IPS DF 4.7 (cell line): ENCODE data around the gene ATP6V0B.

Experiments
- DNase-seq: peaks from one replicate; pipeline ENCODE4 v3.0.0-alpha.2; 2013; ENCODE audit warnings: low spot score; ENCODE audit errors: extremely low read depth

ATP6V0B gene

DNA sequence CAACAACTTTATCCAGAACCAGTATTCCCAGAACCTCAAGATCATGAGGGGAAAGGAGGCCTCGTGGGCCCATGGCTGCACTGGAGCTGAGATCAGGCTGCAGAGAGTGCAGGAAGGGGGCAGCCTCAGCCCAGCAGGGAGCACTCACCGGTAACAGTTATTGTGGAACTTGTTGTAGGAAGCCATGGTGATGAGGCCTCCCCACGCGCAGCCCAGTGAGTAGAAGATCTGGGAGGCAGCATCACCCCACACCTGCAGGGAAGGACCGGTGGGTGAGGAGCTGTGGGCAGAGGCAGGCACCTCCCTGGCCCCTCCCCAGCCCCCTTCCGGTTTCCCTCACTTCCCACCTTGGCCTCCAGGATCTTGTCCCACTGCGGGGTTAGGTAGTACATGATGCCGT is 27.4 kb downstream of the ATP6V0B start:
- no peak for DNase-seq

- no peak for DNase-seq
Measured at GRCh38 chr1:44002606-44003157, 27.9 kb downstream of the ATP6V0B start.

- no peak for DNase-seq
Measured at GRCh38 chr1:44008259-44008658, 33.5 kb downstream of the ATP6V0B start.

DNA sequence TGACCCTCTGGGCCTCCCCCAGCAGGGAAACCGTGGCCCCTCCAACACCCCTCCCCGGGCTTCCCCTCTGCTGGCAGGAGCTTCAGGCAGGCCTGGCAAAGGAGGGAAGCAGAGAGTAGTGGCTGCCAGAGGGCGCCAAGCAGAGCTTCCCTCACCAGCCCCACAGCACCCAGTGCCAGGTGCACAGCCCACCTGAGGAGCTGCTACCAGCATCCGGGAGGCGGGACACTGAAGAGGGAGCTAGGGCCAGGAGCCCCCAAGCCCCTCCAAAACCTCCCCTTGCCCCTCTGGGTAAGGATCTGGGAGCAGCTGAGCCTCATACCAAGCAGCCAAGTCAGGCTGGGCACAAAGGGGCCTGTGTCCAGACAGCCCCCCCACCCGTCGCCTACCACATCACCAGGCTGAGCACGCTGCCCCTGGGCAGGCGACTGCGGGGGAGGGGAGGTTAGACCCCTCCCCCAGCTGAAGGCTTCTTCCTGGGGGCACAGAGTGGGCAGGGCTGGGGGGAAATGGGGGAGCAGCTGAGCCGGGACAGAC is 36.2 kb downstream of the ATP6V0B start:
- no peak for DNase-seq

DNA sequence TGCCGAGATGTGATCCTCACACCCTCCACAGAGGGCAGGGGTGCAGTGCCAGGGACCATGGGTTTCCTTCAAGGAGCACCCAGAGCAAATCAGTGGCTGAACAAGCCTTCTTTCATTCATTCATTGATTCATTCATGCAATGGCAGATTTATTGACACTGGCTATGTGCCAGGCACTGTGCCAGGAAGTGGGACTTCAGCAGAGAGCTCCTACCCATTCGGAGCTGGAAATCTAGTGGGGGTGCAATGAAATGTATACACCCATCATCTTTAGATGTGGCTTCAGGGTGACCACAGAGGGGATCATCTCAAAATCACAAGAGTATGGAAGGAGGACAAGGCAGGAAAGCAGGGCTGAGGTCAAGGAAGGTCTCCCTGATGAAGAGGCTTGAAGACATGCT is 37.6 kb downstream of the ATP6V0B start:
- no peak for DNase-seq

- DNase-seq = no peak
Measured at GRCh38 chr1:44012941-44013609, 38.3 kb downstream of the ATP6V0B start.

DNA sequence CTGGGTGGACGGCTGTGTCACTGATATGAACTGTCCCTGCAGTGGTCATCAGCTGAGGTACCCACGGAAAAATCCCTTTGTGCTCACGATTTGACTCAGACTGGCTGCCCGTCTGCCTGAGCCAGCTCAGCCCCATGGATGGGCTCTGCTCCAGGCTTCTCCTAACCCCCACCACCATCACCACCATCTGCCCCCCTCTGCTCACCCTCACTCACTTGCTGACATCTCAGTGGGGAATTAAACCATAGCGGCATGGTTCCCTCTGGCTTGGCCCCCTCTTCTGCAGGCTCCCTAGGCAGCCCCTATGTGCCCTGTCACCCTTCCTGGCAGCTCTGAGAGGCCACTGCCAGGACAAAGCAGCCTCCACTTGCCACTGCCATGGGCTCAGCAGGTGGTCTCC is 39.2 kb downstream of the ATP6V0B start:
- no peak for DNase-seq

DNA sequence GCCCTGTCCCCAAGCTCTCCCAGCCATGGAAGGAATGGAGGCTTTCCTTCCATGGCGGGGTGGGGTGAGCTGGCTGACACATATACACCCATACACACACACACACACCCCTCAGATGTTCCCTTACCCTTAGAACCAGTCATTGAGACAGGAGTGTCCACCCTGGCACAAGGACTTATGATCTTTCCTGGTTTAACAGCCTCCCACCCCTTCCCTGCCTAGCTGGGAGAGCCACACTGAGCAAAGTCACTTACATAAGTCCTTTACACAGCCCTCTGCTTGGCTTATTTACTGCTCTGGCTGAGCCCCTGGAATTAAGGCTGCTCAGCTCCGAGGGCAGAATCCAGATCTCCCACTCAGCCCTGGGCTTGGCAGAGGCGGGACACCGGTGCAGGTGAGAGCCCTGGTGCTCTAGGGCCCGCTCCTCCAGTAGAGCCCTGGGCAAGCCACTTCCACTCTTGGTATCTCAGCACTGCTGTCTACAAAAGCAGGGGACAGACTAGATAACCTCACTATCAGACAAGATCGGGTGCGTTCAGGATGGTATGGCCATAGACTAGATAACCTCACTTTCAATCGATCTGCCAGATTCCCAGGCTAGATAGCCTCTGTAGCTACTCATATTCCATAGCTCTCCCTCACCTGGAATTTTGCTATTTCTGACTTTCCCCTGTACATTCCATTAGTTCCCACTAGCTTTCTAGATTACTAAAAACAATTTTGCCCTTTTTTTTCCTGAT is 39.8 kb downstream of the ATP6V0B start:
- no peak for DNase-seq

DNA sequence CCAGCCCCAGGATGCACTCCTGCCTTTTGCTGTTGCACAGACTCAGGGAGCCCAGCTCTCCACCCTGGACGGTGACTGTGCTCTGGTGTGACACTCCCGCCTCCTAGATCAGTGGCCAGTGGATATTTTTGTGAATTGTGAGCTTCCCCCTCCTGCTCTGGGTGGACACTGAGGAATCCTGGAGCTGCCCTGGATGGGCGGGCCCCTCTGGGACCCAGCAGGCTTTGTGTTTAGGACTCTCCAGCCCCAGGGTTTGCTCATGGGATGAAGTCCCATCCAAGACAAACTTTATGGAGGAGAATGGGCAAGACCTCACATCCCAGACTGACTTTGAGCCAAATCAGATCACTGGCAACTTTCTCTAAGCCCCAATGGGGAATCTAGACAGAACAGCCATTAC is 40.4 kb downstream of the ATP6V0B start:
- no peak for DNase-seq

GRCh38 chr1:44016041-44016889 is 41.5 kb downstream of the ATP6V0B start:
- DNase-seq = no peak

- DNase-seq = no peak
Measured at GRCh38 chr1:44016890-44017400, 42.2 kb downstream of the ATP6V0B start.

GRCh38 chr1:44019466-44019948 is 44.7 kb downstream of the ATP6V0B start:
- DNase-seq = no peak

- no peak for DNase-seq
Measured at GRCh38 chr1:44020464-44020863, 45.7 kb downstream of the ATP6V0B start.

DNA sequence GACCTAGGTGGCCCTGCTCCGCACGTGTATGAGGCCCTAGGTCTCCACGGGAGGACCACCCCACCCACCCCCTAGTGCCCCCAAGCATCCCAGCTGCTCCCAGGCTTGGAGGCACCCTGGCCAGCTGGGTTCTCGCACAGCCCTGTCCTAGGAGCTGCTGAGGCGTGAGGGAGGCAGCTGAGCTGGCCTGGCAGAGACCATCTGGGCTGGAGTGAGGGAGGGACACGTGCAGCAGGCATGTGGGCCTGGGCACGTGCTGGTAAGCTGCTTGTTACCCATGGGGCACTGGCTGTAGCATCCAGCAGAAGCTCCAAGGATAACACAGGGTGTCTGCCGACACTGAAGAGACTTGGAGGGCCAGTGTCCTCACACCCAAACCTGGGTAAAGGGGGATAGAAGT is 46.4 kb downstream of the ATP6V0B start:
- no peak for DNase-seq

DNA sequence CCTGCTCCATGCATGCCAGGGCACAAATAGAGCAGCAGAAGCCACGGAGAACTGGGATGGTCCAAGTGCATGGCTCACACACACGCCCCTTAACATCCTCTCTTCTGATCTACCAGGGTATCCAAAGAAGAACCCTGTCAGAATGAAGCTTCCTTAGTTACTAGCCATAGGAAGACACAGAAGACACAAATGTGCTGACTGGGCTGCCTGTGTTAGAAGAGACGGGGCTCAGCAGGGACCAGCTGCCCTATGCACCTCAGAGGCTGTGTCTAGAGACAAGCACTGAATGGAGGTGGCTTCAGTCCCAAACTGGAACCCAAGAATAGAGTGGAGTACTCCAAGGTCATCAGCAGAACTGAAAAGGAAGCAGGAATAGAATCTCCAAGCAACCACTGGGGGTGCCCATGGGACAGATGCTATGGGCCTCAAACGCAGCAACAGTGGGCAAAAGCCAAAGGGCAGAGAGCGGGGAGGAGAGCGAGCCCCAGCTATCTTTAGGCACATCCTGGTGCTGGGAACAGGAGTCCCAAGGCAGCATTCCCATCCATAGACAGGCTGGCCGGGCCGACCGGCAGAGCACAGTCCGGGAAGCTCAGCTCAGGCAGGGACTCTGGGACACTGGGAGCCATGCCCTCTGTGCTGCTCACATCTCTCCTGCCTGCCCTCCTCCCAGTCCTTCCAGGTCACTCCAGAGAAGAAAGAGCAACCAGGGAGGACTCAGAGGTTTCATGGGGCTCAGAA is 47.0 kb downstream of the ATP6V0B start:
- DNase-seq = no peak

DNA sequence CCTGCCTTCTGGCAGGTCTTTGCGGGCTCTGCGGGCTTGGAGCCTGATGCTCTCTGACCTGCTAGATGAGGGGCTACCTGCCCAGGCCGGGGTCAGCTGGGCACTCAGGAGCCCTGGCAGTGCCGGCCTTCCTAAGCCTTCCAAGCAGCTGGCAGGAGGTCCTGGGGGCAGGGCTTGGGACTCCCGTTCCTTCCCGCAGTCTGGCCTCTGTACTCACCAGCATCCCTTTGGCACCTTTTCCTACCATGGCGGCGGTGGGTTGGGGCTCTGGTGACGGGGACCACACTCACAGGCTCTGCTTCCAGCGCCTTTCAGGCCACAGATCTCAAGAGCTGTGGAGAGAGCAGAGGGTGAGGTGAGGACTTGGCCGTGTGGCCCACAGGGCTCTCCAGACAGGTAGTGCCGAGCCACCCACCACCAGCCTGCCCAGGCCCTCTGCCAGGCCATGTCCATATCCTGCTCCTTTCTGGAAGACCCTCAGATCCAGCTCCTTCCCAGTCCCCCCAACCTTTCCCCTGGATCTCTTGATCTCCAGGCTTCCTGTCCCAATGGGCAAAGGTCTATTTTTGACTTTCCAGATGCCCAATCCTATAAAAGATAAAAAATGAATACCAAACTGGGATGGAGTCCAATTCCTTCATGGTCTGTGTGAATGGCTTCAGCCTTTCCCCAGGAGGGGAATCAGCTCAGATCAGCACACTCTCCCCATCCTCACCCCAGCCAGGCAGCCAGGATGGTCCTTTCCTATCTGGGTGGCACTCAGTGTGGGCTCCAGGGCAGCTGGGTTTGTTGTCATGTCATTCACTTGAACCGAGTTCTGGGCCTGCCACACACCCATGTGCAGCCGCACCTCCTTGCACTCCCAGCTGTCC is 49.5 kb downstream of the ATP6V0B start:
- no peak for DNase-seq

DNA sequence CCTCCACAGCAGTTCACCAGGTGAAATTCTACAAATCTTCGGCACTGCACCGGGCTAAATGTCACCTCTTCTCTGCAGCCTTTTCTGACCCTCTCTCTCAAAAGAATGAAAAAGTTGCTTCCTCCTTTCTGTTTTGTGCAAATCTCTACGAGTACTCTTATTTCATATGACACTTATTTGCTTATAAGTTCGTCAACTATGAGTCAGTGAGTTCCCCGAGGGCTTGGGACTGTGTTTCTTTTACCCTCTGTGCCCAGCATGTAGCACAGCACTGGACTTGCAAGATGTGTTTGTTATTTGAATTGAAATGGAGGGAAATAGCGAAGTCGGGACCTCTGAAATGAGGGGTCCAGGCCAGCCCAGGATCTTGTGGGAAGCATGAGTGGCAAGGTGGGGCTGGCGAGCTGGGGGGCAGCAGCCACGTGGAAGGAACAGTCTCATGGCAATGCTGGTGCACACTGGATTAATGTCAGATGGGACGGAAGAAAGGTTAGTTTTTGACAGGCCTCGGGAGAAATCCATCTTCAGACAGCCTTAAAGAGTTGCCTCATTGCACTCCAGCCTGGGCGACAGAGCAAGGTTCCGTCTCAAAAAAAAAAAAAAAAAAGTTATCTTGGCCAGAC is 50.3 kb downstream of the ATP6V0B start:
- no peak for DNase-seq

DNA sequence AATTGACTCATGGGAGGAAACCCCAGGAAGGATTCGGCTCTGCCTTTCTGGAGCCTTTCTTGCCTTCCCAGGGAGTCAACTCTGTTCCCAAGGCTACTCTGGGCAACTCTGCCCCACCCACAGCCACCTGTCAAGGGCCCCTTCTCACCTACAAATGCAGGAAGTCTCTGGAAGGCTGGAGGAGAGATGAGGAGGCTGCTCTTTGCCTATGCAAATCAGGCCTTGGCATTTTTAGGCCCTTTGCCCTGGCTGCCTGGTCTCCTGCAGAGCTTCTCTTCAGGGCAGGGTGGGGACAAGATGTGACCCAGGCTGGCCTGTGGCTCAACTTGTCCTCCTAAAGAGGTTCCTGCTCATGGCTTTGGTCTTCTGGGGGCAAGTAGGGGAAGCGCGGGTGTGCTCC is 51.1 kb downstream of the ATP6V0B start:
- DNase-seq = no peak

DNA sequence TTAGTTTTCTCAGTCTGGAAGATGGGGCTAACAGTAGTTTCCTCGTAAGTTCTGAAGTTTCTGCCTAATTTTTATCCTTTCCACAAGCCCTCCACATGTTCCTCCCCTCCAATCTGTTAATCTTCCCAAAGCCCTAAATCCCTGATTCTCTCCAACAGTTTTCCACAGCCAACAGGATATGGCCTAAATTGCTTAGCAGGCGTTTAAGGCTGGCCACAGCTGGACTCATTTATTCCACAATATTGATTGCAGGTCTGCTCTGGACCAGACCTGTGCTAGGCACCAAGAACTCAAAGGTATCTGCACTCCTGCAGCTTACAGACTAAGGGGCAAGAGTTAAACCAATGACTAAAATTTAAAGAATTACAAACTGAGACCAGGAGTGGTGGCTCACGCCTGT is 52.6 kb downstream of the ATP6V0B start:
- no peak for DNase-seq
